ENCODE data around the gene ARID1A.

DNA sequence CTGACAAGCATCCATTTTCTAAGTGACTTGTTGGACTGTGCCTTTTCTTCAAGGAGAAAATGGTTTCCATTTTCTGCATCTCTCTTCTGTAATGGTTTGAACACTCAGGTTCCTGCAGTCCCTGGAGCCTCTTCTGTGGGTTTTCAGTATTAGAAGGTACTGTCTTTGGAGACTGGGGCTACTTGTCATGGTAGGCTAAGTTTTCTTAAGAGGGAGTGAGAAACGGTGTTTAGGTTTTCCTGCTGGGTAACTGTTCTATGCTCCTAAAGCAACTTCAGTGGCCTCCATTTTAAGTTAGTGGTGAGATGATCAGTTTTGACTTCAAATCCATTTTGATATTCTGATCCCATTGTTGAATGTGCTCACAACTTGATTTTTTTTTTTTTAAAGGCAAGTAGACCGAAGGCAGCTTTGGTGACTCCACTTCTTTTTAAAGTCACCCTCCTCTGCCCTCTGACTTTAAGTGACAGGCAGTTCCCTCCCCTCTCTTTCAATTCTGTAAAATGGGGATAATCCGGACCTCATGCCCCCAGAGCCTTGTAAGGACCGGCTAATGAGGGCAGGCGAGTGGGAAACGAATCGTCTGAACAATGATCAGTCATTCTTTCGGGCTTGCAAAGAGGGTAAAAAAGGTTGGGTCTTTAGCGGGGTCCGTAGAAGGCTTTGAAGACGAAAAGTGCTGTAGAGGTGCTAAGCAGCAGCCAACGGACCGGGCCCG, 1.0 kb upstream of the ARID1A start:
- TF ChIP-seq, protein P1, sequence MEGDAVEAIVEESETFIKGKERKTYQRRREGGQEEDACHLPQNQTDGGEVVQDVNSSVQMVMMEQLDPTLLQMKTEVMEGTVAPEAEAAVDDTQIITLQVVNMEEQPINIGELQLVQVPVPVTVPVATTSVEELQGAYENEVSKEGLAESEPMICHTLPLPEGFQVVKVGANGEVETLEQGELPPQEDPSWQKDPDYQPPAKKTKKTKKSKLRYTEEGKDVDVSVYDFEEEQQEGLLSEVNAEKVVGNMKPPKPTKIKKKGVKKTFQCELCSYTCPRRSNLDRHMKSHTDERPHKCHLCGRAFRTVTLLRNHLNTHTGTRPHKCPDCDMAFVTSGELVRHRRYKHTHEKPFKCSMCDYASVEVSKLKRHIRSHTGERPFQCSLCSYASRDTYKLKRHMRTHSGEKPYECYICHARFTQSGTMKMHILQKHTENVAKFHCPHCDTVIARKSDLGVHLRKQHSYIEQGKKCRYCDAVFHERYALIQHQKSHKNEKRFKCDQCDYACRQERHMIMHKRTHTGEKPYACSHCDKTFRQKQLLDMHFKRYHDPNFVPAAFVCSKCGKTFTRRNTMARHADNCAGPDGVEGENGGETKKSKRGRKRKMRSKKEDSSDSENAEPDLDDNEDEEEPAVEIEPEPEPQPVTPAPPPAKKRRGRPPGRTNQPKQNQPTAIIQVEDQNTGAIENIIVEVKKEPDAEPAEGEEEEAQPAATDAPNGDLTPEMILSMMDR (IDR thresholded peaks at IDR 0.05), result no peak
- TF ChIP-seq, protein P2, sequence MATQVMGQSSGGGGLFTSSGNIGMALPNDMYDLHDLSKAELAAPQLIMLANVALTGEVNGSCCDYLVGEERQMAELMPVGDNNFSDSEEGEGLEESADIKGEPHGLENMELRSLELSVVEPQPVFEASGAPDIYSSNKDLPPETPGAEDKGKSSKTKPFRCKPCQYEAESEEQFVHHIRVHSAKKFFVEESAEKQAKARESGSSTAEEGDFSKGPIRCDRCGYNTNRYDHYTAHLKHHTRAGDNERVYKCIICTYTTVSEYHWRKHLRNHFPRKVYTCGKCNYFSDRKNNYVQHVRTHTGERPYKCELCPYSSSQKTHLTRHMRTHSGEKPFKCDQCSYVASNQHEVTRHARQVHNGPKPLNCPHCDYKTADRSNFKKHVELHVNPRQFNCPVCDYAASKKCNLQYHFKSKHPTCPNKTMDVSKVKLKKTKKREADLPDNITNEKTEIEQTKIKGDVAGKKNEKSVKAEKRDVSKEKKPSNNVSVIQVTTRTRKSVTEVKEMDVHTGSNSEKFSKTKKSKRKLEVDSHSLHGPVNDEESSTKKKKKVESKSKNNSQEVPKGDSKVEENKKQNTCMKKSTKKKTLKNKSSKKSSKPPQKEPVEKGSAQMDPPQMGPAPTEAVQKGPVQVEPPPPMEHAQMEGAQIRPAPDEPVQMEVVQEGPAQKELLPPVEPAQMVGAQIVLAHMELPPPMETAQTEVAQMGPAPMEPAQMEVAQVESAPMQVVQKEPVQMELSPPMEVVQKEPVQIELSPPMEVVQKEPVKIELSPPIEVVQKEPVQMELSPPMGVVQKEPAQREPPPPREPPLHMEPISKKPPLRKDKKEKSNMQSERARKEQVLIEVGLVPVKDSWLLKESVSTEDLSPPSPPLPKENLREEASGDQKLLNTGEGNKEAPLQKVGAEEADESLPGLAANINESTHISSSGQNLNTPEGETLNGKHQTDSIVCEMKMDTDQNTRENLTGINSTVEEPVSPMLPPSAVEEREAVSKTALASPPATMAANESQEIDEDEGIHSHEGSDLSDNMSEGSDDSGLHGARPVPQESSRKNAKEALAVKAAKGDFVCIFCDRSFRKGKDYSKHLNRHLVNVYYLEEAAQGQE (IDR thresholded peaks at IDR 0.05), result no peak
- TF ChIP-seq POLR2A (IDR thresholded peaks at IDR 0.05; ENCODE audit: low read length) (no peak), POLR2AphosphoS2 (conservative IDR thresholded peaks at IDR 0.05; ENCODE audit: low read length) (no peak), CEBPB (IDR thresholded peaks at IDR 0.05) (no peak), PHF8 (IDR thresholded peaks at IDR 0.05; ENCODE audit: borderline replicate concordance, low read depth) (no peak), RCOR1 (IDR thresholded peaks at IDR 0.05; ENCODE audit: low read depth, low read length) (no peak)
- TF ChIP-seq, protein P3, sequence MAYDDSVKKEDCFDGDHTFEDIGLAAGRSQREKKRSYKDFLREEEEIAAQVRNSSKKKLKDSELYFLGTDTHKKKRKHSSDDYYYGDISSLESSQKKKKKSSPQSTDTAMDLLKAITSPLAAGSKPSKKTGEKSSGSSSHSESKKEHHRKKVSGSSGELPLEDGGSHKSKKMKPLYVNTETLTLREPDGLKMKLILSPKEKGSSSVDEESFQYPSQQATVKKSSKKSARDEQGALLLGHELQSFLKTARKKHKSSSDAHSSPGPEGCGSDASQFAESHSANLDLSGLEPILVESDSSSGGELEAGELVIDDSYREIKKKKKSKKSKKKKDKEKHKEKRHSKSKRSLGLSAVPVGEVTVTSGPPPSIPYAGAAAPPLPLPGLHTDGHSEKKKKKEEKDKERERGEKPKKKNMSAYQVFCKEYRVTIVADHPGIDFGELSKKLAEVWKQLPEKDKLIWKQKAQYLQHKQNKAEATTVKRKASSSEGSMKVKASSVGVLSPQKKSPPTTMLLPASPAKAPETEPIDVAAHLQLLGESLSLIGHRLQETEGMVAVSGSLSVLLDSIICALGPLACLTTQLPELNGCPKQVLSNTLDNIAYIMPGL (CRISPR knock-in tag; IDR thresholded peaks at IDR 0.05; ENCODE audit: borderline replicate concordance), result no peak
